Transverse colon (tissue), 4 donors: ENCODE data around the gene PCSK7.

Source experiments
- POLR2A ChIP-seq: fragments of 450-650 bp; IDR thresholded peaks from one replicate; pipeline ENCODE4 v1.6.1; 2016; ENCODE audit warnings: antibody characterized with exemption, mild to moderate bottlenecking, moderate library complexity
- POLR2AphosphoS5 ChIP-seq, 3 donors: sonication (generic); formaldehyde crosslinking; IDR thresholded peaks; one replicate each; pipeline ENCODE4 v1.6.1; 2016; ENCODE audit warnings: antibody characterized with exemption in 3 of 3
- TF ChIP-seq, protein P1 (sequence below), 5 experiments: fragments of 200-600 bp in 3 of 5; fragments of 450-650 bp in 2 of 5; sonication (generic) in 3 of 5; IDR thresholded peaks; 1 replicate in 2 of 5; 2 replicates in 3 of 5; pipeline ENCODE4 v1.5.1; 2016 to 2017; ENCODE audit warnings: antibody characterized with exemption in 5 of 5, inconsistent platforms in 3 of 5, mild to moderate bottlenecking in 2 of 5, moderate library complexity in 1 of 5

DNA sequence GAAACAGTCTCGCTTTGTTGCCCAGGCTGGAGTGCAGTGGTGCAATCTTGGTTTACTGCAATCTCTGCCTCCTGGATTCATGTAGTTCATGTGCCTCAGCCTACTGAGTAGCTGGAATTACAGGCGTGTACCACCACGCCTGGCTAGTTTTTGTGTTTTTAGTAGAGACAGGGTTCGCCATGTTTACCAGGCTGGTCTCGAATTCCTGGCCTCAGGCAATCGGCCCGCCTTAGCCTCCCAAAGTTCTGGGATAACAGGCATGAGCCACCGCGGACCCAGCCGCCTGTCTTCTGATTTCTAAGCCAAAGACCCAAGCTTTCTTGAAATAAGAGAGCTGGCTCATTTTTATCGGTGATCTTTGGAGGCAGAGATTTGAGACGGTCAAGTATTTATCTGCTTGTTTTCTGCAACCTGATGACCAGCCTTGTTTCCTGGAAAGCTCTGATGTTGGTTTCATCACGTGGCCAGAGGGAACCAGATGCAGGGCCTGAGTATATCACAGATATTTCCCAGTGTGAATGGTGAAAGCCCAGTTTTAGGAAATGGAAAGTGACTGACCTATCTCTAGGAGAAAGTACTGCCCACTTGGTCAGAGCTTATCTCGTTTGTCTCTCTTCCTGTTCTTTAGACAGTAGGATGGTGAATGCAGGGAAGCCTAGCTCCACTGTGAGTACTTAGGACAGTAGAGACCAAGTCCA is 59.0 kb downstream of the PCSK7 start:
- no peak for TF ChIP-seq POLR2A
- TF ChIP-seq, protein P1, sequence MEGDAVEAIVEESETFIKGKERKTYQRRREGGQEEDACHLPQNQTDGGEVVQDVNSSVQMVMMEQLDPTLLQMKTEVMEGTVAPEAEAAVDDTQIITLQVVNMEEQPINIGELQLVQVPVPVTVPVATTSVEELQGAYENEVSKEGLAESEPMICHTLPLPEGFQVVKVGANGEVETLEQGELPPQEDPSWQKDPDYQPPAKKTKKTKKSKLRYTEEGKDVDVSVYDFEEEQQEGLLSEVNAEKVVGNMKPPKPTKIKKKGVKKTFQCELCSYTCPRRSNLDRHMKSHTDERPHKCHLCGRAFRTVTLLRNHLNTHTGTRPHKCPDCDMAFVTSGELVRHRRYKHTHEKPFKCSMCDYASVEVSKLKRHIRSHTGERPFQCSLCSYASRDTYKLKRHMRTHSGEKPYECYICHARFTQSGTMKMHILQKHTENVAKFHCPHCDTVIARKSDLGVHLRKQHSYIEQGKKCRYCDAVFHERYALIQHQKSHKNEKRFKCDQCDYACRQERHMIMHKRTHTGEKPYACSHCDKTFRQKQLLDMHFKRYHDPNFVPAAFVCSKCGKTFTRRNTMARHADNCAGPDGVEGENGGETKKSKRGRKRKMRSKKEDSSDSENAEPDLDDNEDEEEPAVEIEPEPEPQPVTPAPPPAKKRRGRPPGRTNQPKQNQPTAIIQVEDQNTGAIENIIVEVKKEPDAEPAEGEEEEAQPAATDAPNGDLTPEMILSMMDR (IDR thresholded peaks at IDR 0.05), result no peak
- TF ChIP-seq POLR2AphosphoS5 (IDR thresholded peaks at IDR 0.05), result no peak
